Activated naive CD4-positive, alpha-beta T cell treated with anti-CD3 and anti-CD28 coated beads, Interleukin-2, amount 10 ng/mL, durations not matched to agents 7 days and 5 days (primary cell): ENCODE results near the gene FCGBP.
"Not testable (repeated sequence)": the region's sequence is repeated elsewhere in the genome, so short reads cannot be mapped to it uniquely, and the experiment has no call there.

ENCODE experiments used
- CTCF ChIA-PET: fragments of 350-600 bp; sonication (Branson Sonifier 250); formaldehyde crosslinking; loops from one replicate; lab custom pipeline; 2021; ENCODE audit warnings: antibody characterized with exemption; lab: Charles Lee
- DNase-seq: peaks from one replicate; pipeline ENCODE4 v3.0.0-alpha.2; 2020
- H3K27ac Mint-ChIP-seq: one replicate; pipeline ENCODE4 v1.8.0; 2021; ENCODE audit warnings: mild to moderate bottlenecking, moderate library complexity, mixed read lengths
- H3K27me3 Mint-ChIP-seq: one replicate; pipeline ENCODE4 v1.8.0; 2021; ENCODE audit warnings: mild to moderate bottlenecking, mixed read lengths
- H3K36me3 Mint-ChIP-seq: one replicate; pipeline ENCODE4 v1.8.0; 2021; ENCODE audit warnings: mixed read lengths
- H3K4me1 Mint-ChIP-seq: one replicate; pipeline ENCODE4 v1.8.0; 2021; ENCODE audit warnings: mixed read lengths
- H3K4me3 Mint-ChIP-seq: one replicate; pipeline ENCODE4 v1.8.0; 2021; ENCODE audit warnings: mild to moderate bottlenecking, moderate library complexity, mixed read lengths
- H3K9me3 Mint-ChIP-seq: one replicate; pipeline ENCODE4 v1.8.0; 2021; ENCODE audit warnings: mixed read lengths

FCGBP gene

GRCh38 chr19:39923862-39924261 lies 10.6 kb downstream of the FCGBP start:
- Mint-ChIP-seq H3K4me1 (no peaks in the 10 kb centered on the region), H3K4me3 (no peak overlapping the region), H3K27ac (no peak overlapping the region), H3K36me3 (no peaks in the 10 kb centered on the region), H3K27me3 (peaks cover 5% of the 10 kb centered on the region), H3K9me3 (no peaks in the 10 kb centered on the region)
- no peak for DNase-seq
- CTCF ChIA-PET: no interaction called here

- Mint-ChIP-seq H3K4me1 (no peaks in the 10 kb centered on the region), H3K9me3 (no peaks in the 10 kb centered on the region), H3K4me3 (no peak overlapping the region), H3K27ac (no peak overlapping the region), H3K27me3 (peaks cover 3% of the 10 kb centered on the region), H3K36me3 (no peaks in the 10 kb centered on the region)
- DNase-seq: no peak
- CTCF ChIA-PET: no interaction called here
These were observed 14.5 kb downstream of the FCGBP start for GRCh38 chr19:39919976-39920375.

GRCh38 chr19:39918183-39918651 lies 16.2 kb downstream of the FCGBP start:
- DNase-seq: no peak
- no peak overlapping the region for H3K4me3 Mint-ChIP-seq

GRCh38 chr19:39917561-39918182 lies 16.8 kb downstream of the FCGBP start:
- no peak overlapping the region for H3K27ac Mint-ChIP-seq
- no peak overlapping the region for H3K4me3 Mint-ChIP-seq
- no peaks in the 10 kb centered on the region for H3K27me3 Mint-ChIP-seq
- no peaks in the 10 kb centered on the region for H3K4me1 Mint-ChIP-seq
- DNase-seq: no peak
- CTCF ChIA-PET: no interaction called here
- H3K36me3 Mint-ChIP-seq: no peaks in the 10 kb centered on the region
- H3K9me3 Mint-ChIP-seq: no peaks in the 10 kb centered on the region

More at GRCh38 chr19:39918183-39918651, 16.2 kb downstream of the FCGBP start:
- H3K27ac Mint-ChIP-seq: no peak overlapping the region
- no peaks in the 10 kb centered on the region for H3K4me1 Mint-ChIP-seq
- H3K36me3 Mint-ChIP-seq: no peaks in the 10 kb centered on the region
- H3K27me3 Mint-ChIP-seq: no peaks in the 10 kb centered on the region
- H3K9me3 Mint-ChIP-seq: no peaks in the 10 kb centered on the region
- CTCF ChIA-PET: interaction anchor here (0.6 kb wide), 1 partner anchor 138 kb away, joined by 3 read pairs; the partner anchor contains the start of gene ZNF780B

GRCh38 chr19:39916851-39917396 lies 17.5 kb downstream of the FCGBP start:
- DNase-seq: no peak
- CTCF ChIA-PET: interaction anchor here (1.0 kb wide), 1 partner anchor 54 kb away, joined by 3 read pairs; the partner anchor contains the start of gene PSMC4
- Mint-ChIP-seq H3K27me3 (no peaks in the 10 kb centered on the region), H3K27ac (no peak overlapping the region), H3K4me3 (no peak overlapping the region), H3K4me1 (no peaks in the 10 kb centered on the region), H3K9me3 (no peaks in the 10 kb centered on the region), H3K36me3 (no peaks in the 10 kb centered on the region)

GRCh38 chr19:39916236-39916635 lies 18.2 kb downstream of the FCGBP start:
- H3K4me1 Mint-ChIP-seq: no peaks in the 10 kb centered on the region

GRCh38 chr19:39915848-39916215 lies 18.6 kb downstream of the FCGBP start:
- CTCF ChIA-PET: no interaction called here
- Mint-ChIP-seq H3K27me3 (no peaks in the 10 kb centered on the region), H3K4me3 (no peak overlapping the region), H3K27ac (no peak overlapping the region), H3K9me3 (no peaks in the 10 kb centered on the region), H3K4me1 (no peaks in the 10 kb centered on the region), H3K36me3 (no peaks in the 10 kb centered on the region)
- no peak for DNase-seq

More at GRCh38 chr19:39916236-39916635, 18.2 kb downstream of the FCGBP start:
- peak overlapping the region; percentile 42 for H3K27ac Mint-ChIP-seq
- H3K4me3 Mint-ChIP-seq: no peak overlapping the region
- no peaks in the 10 kb centered on the region for H3K36me3 Mint-ChIP-seq
- H3K9me3 Mint-ChIP-seq: no peaks in the 10 kb centered on the region
- CTCF ChIA-PET: interaction anchor here (1.0 kb wide), 1 partner anchor 54 kb away, joined by 3 read pairs; the partner anchor contains the start of gene PSMC4
- H3K27me3 Mint-ChIP-seq: no peaks in the 10 kb centered on the region
- no peak for DNase-seq

- no peak overlapping the region for H3K27ac Mint-ChIP-seq
- DNase-seq: no peak
- no peaks in the 10 kb centered on the region for H3K9me3 Mint-ChIP-seq
These were observed 19.2 kb downstream of the FCGBP start for GRCh38 chr19:39915101-39915847.

GRCh38 chr19:39913682-39914333 lies 20.6 kb downstream of the FCGBP start:
- Mint-ChIP-seq H3K4me1 (no peaks in the 10 kb centered on the region), H3K27me3 (no peaks in the 10 kb centered on the region), H3K9me3 (no peaks in the 10 kb centered on the region), H3K4me3 (no peak overlapping the region), H3K36me3 (no peaks in the 10 kb centered on the region), H3K27ac (no peak overlapping the region)
- CTCF ChIA-PET: interaction anchor here (1.8 kb wide), 1 partner anchor 57 kb away, joined by 6 read pairs; the partner anchor contains the start of gene PSMC4
- no peak for DNase-seq

More at GRCh38 chr19:39915101-39915847, 19.2 kb downstream of the FCGBP start:
- Mint-ChIP-seq H3K36me3 (no peaks in the 10 kb centered on the region), H3K4me3 (no peak overlapping the region), H3K4me1 (no peaks in the 10 kb centered on the region), H3K27me3 (no peaks in the 10 kb centered on the region)
- CTCF ChIA-PET: interaction anchor here (1.8 kb wide), 1 partner anchor 55 kb away, joined by 6 read pairs; the partner anchor contains the start of gene PSMC4

- H3K4me1 Mint-ChIP-seq: no peaks in the 10 kb centered on the region
- no peaks in the 10 kb centered on the region for H3K36me3 Mint-ChIP-seq
- no peak for DNase-seq
- H3K27me3 Mint-ChIP-seq: no peaks in the 10 kb centered on the region
- CTCF ChIA-PET: no interaction called here
- no peaks in the 10 kb centered on the region for H3K9me3 Mint-ChIP-seq
- H3K27ac Mint-ChIP-seq: no peak overlapping the region
- H3K4me3 Mint-ChIP-seq: no peak overlapping the region
These were observed 25.6 kb downstream of the FCGBP start for GRCh38 chr19:39908803-39909202.

GRCh38 chr19:39906820-39907611 lies 27.4 kb downstream of the FCGBP start:
- H3K27me3 Mint-ChIP-seq: no peaks in the 10 kb centered on the region
- H3K9me3 Mint-ChIP-seq: no peaks in the 10 kb centered on the region
- no peak overlapping the region for H3K4me3 Mint-ChIP-seq
- CTCF ChIA-PET: interaction anchor here (1.2 to 1.5 kb wide), 2 partner anchors 63 to 64 kb away, joined by 4 to 6 read pairs; partner anchors contain the start of gene PSMC4
- H3K36me3 Mint-ChIP-seq: no peaks in the 10 kb centered on the region
- H3K4me1 Mint-ChIP-seq: no peaks in the 10 kb centered on the region
- no peak overlapping the region for H3K27ac Mint-ChIP-seq
- DNase-seq: no peak

GRCh38 chr19:39906283-39906682 lies 28.2 kb downstream of the FCGBP start:
- no peak overlapping the region for H3K4me3 Mint-ChIP-seq
- H3K27me3 Mint-ChIP-seq: no peaks in the 10 kb centered on the region
- H3K27ac Mint-ChIP-seq: no peak overlapping the region
- DNase-seq: no peak
- no peaks in the 10 kb centered on the region for H3K9me3 Mint-ChIP-seq
- H3K36me3 Mint-ChIP-seq: no peaks in the 10 kb centered on the region
- CTCF ChIA-PET: no interaction called here
- H3K4me1 Mint-ChIP-seq: no peaks in the 10 kb centered on the region

- H3K36me3 Mint-ChIP-seq, H3K9me3 Mint-ChIP-seq, CTCF ChIA-PET, DNase-seq, H3K27ac Mint-ChIP-seq, H3K4me1 Mint-ChIP-seq, H3K27me3 Mint-ChIP-seq, H3K4me3 Mint-ChIP-seq: not testable (repeated sequence)
These were observed 30.8 kb downstream of the FCGBP start for GRCh38 chr19:39903486-39904091.
